MM.1S (cell line): ENCODE results near the gene ZSCAN31.

Experiments used
- EZH2 ChIP-seq: fragments of 300-600 bp; sonication (generic); optimal IDR thresholded peaks from 2 replicates; pipeline ENCODE3; 2017; ENCODE audit warnings: low read depth, mild to moderate bottlenecking, antibody characterized with exemption, low read length, mixed read lengths
- EZH2phosphoT487 ChIP-seq: fragments of 300-600 bp; sonication (generic); IDR thresholded peaks from 2 replicates; pipeline ENCODE4 v1.6.1; 2018; ENCODE audit warnings: antibody characterized with exemption, low read length
- TF ChIP-seq, protein P1 (sequence below): fragments of 300-600 bp; sonication (generic); IDR thresholded peaks from 2 replicates; pipeline ENCODE4 v1.5.1; 2016; ENCODE audit warnings: antibody characterized with exemption, low read length, mixed read lengths

DNA sequence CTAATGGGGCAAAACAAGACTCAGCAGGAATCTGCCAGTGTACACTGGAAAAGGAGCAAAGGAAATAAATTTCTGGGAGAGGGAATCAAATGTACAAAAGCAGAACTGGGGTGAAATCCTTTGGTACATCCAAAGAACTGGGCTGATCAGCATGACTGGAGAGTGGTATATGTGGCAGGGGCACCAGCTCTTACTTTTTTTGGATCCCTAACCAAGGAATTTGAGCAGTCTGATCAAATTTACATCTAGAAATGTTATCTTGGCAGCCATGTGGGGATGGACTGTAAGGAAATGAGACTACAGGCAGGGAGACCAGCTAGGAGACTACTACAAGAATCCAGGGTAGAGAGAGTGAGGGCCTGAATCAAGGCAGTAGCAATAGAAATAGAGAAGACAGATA is 1.2 kb upstream of the ZSCAN31 start:
- TF ChIP-seq, protein P1, sequence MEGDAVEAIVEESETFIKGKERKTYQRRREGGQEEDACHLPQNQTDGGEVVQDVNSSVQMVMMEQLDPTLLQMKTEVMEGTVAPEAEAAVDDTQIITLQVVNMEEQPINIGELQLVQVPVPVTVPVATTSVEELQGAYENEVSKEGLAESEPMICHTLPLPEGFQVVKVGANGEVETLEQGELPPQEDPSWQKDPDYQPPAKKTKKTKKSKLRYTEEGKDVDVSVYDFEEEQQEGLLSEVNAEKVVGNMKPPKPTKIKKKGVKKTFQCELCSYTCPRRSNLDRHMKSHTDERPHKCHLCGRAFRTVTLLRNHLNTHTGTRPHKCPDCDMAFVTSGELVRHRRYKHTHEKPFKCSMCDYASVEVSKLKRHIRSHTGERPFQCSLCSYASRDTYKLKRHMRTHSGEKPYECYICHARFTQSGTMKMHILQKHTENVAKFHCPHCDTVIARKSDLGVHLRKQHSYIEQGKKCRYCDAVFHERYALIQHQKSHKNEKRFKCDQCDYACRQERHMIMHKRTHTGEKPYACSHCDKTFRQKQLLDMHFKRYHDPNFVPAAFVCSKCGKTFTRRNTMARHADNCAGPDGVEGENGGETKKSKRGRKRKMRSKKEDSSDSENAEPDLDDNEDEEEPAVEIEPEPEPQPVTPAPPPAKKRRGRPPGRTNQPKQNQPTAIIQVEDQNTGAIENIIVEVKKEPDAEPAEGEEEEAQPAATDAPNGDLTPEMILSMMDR, result no peak
- TF ChIP-seq EZH2 (no peak), EZH2phosphoT487 (no peak)
